GM18507 (cell line): ENCODE data around the gene PLEKHB2.
"Not testable (repeated sequence)": the region's sequence is repeated elsewhere in the genome, so short reads cannot be mapped to it uniquely, and the experiment has no call there.

Experiments
- DNase-seq: peaks from one replicate; pipeline ENCODE4 v3.0.0; 2011; ENCODE audit warnings: low read depth; ENCODE audit not compliant: insufficient read length; ENCODE audit errors: extremely low spot score
- FAIRE-seq: peaks from 2 replicates; lab custom pipeline; 2011; peaks lifted over from hg19 to GRCh38; lab: Jason Lieb, UNC

The PLEKHB2 gene

DNA sequence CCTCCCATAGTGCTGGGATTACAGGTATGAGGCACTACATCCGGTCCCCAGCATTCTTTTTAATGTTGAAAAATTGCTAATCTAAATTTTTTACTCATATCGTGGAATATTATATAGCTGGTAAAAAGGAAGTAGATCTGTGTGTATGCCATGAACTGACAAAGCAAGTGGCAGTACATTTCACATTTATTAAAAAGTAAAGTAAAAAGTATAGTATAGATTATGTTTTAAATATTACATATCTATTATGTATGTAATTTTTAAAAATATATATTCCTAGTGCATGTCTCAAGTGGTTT lies 25.1 kb downstream of the PLEKHB2 start:
- DNase-seq (no peak), FAIRE-seq (no peak)

DNA sequence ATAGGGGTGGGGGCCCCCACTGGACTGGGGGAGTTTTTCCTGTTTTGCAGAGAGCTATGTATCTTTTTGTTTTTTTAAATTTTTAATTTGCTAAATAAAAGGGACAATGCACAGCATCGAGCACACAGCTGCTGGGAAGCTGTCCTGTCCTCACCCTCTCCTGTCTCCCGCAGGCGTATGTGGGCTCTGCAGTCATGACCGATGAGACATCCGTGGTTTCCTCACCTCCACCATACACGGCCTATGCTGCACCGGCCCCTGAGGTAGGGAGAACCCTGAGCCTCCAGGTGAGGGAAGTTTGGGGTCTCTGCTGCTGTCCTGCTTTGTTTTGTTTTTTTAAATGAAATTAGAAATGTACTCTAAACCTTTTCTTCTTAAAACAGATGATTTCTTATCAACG lies 27.6 kb downstream of the PLEKHB2 start:
- DNase-seq (no peak), FAIRE-seq (no peak)

DNA sequence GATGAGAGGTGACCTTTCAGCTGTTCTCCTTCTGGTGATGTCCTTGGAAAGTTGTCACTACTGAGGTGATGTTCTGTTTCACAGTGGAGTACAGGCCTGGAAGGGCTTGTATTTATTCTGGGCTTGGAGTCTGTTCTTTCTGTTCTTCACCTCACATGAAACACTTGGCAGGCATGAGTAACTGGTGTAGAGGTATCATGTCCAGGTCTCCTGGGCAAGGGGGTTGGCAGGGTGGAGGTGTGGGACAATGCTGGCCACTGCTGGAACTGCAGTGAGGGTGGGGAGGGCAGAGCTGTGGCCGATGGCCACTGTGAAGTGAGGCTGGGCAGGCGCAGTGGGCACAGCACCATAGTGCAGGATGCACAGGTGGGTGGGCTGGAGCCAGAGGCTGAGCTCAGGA lies 35.4 kb downstream of the PLEKHB2 start:
- FAIRE-seq: no peak
- no peak for DNase-seq

DNA sequence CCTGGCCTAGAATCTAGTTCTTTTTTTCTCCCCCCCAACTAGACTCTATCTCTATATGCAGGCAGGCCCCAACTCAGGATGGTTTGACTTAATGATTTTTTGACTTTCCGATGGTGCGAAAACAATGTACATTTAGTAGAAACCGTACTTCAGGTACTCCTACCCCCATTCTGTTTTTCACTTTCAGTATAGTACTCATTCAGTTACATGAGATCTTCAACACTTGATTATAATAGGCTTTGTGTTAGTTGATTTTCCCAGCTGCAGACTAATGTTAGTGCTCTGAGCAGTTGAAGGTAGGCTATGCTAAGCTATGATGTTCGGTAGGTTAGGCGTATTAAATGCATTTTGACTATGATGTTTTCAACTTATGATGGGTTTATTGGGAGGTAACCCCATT lies 37.7 kb downstream of the PLEKHB2 start:
- no peak for DNase-seq
- FAIRE-seq: no peak

DNA sequence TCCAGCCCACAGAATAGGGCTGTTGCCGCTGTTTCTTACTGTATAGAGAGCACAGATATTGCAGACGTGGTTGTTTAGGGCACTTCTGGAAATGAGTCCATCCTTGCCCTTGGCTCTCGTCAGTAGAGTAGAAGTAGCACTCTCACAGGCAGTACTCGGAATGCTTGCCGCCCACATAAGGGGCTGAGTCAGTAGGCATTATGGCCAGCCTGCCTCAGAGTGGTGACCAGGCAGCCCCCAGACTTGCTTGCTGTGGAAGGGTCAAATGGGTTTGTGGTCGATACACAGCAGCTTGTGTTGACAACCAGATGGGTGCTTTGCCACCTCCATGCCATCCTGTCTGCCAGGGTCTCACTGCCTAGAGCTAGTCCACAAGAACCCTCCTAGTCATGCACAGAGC lies 38.7 kb downstream of the PLEKHB2 start:
- FAIRE-seq: no peak
- no peak for DNase-seq

DNA sequence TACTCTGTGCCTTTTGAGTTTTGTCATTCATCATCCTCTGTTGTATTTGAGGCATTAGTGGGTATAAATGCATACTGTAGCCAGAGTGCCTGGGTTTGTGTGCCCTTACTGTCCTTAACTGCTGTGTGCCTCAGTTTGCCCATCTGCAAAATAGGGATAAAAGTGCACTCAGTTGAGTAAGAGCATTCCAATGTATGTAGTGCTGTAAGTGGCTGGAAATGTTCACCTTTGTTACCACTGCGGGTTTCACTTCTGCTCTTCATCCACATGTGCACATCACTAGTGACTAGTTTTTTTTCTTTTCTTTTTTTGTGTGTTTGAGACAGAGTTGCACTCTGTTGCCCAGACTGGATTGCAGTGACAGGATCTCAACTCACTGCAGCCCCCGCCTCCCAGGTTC lies 39.9 kb downstream of the PLEKHB2 start:
- FAIRE-seq (peak; percentile 29), DNase-seq (no peak)

DNA sequence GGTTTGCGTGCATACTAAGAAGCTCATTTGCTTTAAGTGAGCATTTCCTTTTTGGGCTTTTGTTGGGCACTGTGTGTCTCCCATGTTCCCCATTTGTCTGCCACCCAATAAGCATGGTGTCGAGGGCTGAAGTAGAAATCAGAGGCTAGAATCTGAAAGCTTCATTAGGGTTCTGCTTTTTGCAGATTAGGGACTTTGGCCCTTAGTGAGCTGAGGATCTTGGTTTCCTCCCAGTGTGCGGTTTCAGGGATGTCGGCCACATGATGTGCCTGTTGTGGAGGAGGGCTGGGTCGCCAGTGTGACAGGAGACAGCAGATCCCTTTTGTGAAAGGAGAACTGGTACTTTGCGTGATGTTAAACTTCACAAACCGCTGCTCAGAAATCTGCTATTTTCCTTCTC lies 41.1 kb downstream of the PLEKHB2 start:
- DNase-seq (no peak), FAIRE-seq (no peak)

DNA sequence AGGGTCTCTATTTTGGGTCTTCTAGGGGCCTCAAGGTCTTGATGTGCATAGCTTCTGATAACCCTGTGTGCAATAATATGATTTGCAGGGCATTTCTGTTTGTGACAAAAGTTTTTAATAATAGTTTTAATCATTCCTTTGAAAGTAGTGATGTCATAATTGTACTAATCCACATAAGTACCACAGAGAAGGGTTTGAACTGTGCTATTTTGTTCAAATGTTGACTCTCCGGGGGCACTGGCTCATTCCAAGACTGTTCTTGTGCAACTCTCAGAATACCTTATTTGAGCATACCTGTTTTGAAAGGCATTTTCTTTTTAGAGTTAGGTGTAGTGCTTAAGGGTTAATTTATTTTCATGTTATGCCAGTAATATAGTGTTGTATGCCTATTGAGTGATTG lies 41.6 kb downstream of the PLEKHB2 start:
- DNase-seq: no peak
- FAIRE-seq: no peak

DNA sequence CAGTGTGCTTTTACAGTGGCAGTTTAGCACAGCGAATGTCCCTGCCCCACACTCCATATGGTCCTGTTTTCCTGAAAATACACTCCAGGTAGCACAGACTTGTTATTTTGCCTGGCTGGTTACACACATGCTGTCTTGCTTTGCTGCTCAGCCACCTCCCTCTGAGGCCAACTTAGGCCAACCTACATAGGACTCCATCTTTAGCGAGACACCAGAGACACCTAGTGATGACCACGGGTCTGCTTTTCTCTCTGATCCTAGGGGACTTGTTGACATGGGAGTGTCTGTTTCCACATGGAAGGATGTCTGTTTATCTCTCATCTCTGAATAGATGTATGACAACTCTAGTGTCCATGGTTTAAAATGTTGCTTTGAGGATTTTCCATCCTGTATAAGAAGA lies 43.3 kb downstream of the PLEKHB2 start:
- DNase-seq: no peak
- FAIRE-seq: no peak

DNA sequence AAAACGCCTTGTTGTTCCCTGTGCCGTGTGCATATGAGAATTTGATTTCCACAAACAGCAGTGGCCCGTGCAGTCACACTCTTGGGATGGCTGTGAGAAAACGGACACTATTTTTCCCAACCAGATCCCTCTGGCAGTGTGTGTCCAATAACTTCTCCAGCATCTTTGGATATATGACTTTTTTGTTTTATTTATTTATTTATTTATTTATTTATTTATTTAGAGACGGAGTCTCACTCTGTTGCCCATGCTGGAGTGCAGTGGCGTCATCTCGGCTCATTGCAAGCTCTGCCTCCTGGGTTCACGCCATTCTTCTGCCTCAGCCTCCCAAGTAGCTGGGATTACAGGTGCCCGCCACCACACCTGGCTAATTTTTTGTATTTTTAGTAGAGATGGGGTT lies 45.0 kb downstream of the PLEKHB2 start:
- not testable (repeated sequence) for FAIRE-seq, DNase-seq

DNA sequence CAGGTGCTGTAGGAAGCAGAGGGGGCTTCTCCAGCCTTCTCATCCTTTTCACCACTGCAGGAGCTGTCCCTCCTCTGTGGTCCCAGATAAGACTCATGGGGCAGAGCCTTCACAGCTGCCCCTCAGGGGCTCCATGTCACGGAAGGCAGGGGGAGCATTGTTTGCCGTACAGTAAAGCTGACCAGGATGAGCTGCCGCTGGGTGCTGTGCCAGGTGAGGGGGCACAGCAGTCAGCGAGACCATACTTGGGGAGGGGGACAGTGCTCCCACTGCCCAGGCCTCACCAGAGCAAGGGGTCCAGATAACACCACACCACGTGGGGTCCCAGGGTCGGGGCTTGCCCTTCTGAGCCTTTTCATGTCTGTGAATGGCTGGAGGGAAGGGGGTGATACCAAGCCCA lies 46.3 kb downstream of the PLEKHB2 start:
- DNase-seq (no peak), FAIRE-seq (no peak)

DNA sequence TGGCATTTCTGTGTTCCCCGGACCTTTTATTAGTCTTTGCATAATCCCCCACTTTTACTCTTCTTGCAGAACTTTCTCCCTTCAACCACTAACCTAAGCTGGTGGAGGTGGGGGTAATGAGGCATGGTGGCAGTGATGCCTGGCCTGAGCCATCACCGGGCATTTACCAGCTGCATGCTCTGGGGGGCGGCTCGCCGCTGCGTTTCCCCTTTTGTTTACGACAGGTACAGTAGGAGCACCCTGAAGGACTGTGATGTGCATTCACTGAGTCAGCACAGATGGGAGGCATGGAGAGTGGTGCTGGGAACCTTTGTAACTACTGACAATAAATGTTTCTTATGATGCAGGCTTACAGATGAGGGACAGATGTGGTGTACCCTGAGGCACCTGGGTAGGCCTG lies 46.9 kb downstream of the PLEKHB2 start:
- no peak for DNase-seq
- no peak for FAIRE-seq

DNA sequence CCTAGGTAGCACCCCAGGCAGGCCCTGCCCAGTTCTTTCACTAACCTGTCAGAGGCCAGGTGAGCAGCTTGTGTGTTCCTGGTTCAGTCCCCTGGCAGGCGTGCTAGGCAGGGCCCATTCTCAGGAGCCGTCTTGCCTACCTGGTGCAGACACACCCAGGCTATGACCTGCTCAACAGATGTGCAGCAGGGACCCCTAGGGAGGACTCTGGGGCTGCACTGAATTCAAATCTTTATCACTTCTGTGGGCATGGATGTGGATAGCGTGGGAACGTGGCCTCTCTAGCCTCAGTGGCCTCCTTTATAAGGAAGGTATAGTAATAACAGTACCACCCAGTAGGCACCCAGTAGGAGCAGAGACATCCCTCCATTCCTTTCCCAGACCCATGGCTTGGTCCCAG lies 48.4 kb downstream of the PLEKHB2 start:
- no peak for FAIRE-seq

DNA sequence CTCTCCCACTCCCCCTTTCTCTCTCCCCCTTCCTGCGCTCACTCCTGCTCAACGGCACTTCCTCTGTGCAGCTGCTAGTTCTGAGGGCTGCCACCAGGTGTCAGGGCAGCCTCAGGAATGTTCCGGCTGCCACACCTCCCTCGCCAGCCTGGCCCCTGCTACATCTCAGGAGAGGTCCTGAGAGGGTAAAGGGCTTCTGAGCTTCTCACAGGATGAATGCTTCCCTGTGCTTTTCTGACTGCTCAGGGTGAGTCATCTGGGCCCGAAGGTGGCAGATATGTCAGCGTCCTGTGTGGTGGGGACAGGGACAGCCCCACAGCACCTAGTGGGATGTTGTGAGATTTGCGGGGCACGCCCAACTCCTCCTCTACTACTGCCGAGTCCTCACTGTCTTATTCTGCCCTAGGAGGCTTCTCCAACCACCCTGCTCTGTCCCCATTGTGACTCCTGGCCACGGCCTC lies 49.0 kb downstream of the PLEKHB2 start:
- FAIRE-seq: peak; percentile 91
- DNase-seq: peak; percentile 67

More for the DNA sequence above, 48.4 kb downstream of the PLEKHB2 start:
- DNase-seq: no peak

DNA sequence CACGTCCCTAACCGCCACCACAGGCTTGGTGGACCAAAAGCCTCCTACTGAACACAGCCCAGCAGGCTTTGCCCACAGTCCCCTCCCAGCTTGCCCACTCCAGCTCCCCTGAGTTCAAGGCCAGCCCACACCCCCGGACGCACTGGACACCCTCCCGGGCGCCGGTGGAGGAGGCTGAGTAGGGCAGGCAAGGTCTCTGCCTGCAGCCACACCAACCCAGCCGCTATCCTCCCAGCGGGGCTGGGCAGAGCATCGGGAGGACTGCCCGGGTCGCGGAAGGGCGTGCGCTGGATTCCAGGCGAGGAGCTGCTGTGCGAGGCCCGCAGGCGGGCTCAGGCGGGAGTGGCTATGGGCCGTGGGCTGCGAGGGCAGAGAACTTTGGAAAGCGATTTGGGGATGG lies 49.5 kb downstream of the PLEKHB2 start:
- DNase-seq (no peak), FAIRE-seq (no peak)

DNA sequence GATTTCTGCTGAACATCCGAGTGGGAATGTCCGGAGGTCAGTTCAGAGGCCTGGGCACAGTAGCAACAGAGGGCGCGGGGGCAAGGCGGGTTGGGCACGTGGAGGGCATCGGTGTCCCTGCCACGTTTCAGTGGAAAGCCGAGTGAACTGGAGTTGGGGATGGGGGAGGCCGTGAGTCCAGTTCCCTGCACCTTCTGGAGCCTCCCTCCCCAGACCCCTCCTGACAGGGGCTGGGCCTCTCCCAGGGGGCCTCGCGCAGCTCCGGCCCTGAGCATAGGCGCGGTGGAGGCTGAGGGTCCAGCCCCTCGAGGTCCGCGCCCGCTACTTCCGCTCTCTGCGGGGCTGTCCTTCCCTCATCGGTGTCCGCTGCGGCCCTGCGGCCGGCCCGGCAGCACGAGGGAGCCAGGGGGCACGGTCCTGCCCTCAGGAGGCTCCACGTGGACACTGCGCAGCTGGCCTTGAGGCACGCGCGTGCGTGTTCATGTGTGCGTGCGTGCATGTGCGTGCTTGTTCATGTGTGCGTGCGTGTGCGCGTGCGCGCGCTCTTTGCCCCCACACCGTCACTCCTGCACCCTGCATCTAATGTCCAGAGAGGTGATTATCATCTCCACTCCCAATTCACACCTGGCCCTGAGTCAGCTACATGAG lies 50.2 kb downstream of the PLEKHB2 start:
- no peak for FAIRE-seq
- no peak for DNase-seq

DNA sequence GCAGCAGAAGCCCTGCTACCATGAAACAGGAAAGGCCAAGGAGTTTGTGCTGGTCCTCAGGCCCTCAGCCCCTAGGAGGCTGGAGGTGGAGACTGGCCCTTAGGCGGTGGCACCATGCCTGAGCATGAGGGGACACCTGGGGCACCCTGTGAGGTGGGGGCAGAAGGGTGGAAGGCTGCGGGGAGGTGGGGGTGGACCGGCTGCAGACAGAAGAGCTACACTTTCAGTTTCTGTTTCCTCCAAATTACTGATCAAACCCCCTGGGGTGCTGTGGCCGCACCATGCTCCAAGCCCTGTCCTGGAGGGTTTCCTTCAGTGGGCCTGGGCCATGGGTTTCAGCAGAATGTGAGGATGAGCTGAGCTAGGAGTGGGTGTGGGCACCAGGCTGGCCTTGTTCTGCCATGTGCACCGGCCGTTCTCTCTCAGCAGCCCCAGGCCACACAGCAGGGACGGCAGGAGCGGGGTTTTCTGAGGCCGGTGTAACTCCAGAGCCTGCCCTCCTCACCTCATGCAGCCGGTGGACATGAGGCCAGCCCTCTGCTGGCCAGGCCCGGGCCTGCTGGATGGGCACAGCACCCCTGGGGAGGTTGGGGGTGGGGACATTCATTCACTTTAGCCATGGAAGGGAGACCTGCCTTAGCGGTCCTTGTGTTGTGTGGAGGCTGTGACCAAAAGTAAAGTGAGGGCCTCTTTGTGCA lies 51.5 kb downstream of the PLEKHB2 start:
- DNase-seq (peak; percentile 14), FAIRE-seq (no peak)

DNA sequence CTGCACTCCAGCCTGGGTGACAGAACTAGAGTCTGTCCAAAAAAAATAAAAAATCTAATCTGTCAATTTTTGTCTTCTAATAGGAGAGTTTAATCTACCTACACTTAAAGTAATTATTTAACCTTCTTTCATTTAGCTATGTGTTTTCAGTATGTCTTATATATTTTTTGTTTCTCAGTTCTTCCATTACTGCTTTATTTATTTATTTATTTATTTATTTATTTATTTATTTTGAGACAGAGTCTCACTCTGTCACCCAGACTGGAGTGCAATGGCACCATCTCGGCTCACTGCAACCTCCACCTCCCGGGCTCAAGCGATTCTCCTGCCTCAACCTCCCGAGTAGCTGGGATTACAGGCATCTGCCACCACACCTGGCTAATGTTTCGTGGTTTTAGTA lies 60.4 kb downstream of the PLEKHB2 start:
- DNase-seq, FAIRE-seq: not testable (repeated sequence)

DNA sequence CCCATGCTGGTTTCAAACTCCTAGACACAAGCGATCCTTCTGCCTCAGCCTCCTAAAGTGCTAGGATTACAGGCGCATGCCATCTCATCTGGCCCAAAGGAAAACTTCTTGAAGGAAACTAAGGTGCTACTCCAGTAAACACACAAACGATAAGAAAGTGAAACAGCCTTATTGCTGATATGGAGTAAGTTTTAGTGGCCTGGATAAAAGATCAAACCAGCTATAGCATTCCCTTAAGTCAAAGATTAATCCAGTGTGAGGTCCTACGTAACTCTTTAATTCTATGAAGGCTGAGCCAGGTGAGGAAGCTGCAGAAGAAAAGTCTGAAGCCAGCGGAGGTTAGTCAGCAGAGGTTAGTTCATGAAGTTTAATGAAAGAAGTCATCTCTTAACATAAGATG lies 63.4 kb downstream of the PLEKHB2 start:
- DNase-seq (no peak), FAIRE-seq (no peak)

DNA sequence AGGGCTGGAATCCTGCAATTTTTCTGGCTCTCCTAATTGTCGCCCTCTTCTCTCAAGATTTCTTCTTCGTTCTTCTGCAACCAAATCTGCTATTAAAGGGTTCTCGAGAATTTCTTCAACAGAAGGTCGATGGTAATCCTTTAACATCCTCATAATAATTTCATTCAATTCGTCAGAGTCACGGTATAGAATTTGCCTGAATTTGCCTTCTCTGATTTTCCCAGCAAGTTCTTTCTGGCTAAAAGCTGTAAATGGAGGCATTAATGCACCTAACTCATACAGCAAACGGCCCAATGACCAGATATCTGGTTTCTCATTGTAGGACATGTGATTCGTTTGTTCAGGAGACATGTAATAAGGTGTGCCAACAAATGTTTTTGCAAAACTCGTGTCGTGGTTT lies 72.9 kb downstream of the PLEKHB2 start:
- FAIRE-seq, DNase-seq: not testable (repeated sequence)

DNA sequence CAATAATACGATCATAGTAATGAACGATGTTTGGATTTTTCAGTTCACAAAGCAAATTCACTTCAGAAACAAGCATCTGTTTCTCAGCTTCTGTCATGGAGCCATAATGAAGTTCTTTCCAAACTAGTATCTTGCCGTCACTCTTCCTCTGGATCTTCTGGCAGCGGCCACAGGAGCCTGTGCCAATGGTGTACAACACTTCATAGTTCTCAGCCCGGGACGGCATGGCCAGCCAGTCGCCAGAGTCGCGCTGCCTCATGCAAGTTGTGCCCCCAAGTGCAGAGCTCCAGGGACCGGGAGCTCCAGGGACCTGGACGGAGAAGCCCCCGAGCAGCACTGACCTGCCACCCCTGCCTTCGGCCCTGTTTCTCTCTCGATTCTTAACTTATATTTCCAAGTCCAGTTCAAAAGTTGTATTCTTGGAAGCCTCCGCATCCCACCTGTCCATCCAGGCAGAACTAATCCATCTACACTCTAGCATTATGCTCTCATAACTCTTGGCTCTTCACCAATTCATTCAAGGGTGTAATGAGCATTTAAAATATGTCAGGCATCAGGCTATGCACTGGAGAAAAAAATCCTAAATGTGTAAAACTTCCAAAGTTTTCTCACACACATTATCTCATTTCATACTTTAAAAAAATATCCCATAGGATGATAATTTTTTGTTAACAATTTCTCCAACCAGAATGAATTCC lies 73.7 kb downstream of the PLEKHB2 start:
- DNase-seq, FAIRE-seq: not testable (repeated sequence)
